ENCODE data around the gene SMG6.

The SMG6 gene

GRCh38 chr17:2303204-2304188 lies at the start of gene SMG6, which contains the start of gene SRR:
Gene SMG6 (minus strand): TSS chr17:2303785. CDS start chr17:2303720, 65 bp downstream.
Gene SRR (plus strand): TSS chr17:2303950. CDS start chr17:2315561, 11,611 bp downstream.
- DNase-seq (ENCODE audit: low spot score), result peak; percentile 88
- Mint-ChIP-seq H3K4me1 (ENCODE audit: low read depth) (peaks cover 32% of the 10 kb centered on the region), H3K27ac (peak within 1 kb of the TSS; percentile 85), H3K4me3 (peak within 1 kb of the TSS; percentile 93), H3K9me3 (no peaks in the 10 kb centered on the region), H3K36me3 (ENCODE audit: low read depth) (peaks cover 27% of the 10 kb centered on the region), H3K27me3 (ENCODE audit: low read depth) (no peaks in the 10 kb centered on the region)

GRCh38 chr17:2351269-2351668 lies 47.7 kb upstream of the SMG6 start:
- Mint-ChIP-seq H3K4me3 (no peak overlapping the region), H3K36me3 (ENCODE audit: low read depth) (no peaks in the 10 kb centered on the region), H3K9me3 (no peaks in the 10 kb centered on the region), H3K27me3 (ENCODE audit: low read depth) (no peaks in the 10 kb centered on the region), H3K4me1 (ENCODE audit: low read depth) (peaks cover 15% of the 10 kb centered on the region), H3K27ac (no peak overlapping the region)
- no peak for DNase-seq (ENCODE audit: low spot score)

GRCh38 chr17:2347805-2348685 lies 44.5 kb upstream of the SMG6 start:
- H3K27ac Mint-ChIP-seq, result no peak overlapping the region
- no peak for DNase-seq (ENCODE audit: low spot score)

GRCh38 chr17:2346475-2346874 lies 42.9 kb upstream of the SMG6 start:
- Mint-ChIP-seq H3K4me1 (ENCODE audit: low read depth) (no peaks in the 10 kb centered on the region), H3K9me3 (no peaks in the 10 kb centered on the region), H3K27me3 (ENCODE audit: low read depth) (no peaks in the 10 kb centered on the region), H3K4me3 (no peak overlapping the region), H3K27ac (no peak overlapping the region), H3K36me3 (ENCODE audit: low read depth) (peaks cover 9% of the 10 kb centered on the region)
- DNase-seq (ENCODE audit: low spot score), result no peak

More at GRCh38 chr17:2347805-2348685, 44.5 kb upstream of the SMG6 start:
- Mint-ChIP-seq H3K9me3 (no peaks in the 10 kb centered on the region), H3K4me3 (no peak overlapping the region), H3K27me3 (ENCODE audit: low read depth) (no peaks in the 10 kb centered on the region), H3K4me1 (ENCODE audit: low read depth) (peaks cover 2% of the 10 kb centered on the region), H3K36me3 (ENCODE audit: low read depth) (peaks cover 5% of the 10 kb centered on the region)

GRCh38 chr17:2344528-2344927 lies 40.9 kb upstream of the SMG6 start:
- H3K4me3 Mint-ChIP-seq, result no peak overlapping the region
- H3K9me3 Mint-ChIP-seq, result no peaks in the 10 kb centered on the region
- peaks cover 2% of the 10 kb centered on the region for H3K4me1 Mint-ChIP-seq (ENCODE audit: low read depth)
- H3K36me3 Mint-ChIP-seq (ENCODE audit: low read depth), result peaks cover 9% of the 10 kb centered on the region
- no peak overlapping the region for H3K27ac Mint-ChIP-seq
- no peak for DNase-seq (ENCODE audit: low spot score)
- no peaks in the 10 kb centered on the region for H3K27me3 Mint-ChIP-seq (ENCODE audit: low read depth)

GRCh38 chr17:2343421-2343820 lies 39.8 kb upstream of the SMG6 start:
- H3K36me3 Mint-ChIP-seq (ENCODE audit: low read depth), result peaks cover 9% of the 10 kb centered on the region
- H3K27me3 Mint-ChIP-seq (ENCODE audit: low read depth), result no peaks in the 10 kb centered on the region
- peaks cover 6% of the 10 kb centered on the region for H3K4me1 Mint-ChIP-seq (ENCODE audit: low read depth)
- H3K27ac Mint-ChIP-seq, result no peak overlapping the region
- H3K9me3 Mint-ChIP-seq, result no peaks in the 10 kb centered on the region
- no peak overlapping the region for H3K4me3 Mint-ChIP-seq
- DNase-seq (ENCODE audit: low spot score), result no peak

- no peak for DNase-seq (ENCODE audit: low spot score)
These were observed 34.7 kb upstream of the SMG6 start for GRCh38 chr17:2338315-2338657.

GRCh38 chr17:2337544-2338314 lies 34.1 kb upstream of the SMG6 start:
- H3K27me3 Mint-ChIP-seq (ENCODE audit: low read depth), result no peaks in the 10 kb centered on the region
- H3K36me3 Mint-ChIP-seq (ENCODE audit: low read depth), result peaks cover 7% of the 10 kb centered on the region
- H3K4me1 Mint-ChIP-seq (ENCODE audit: low read depth), result peaks cover 20% of the 10 kb centered on the region
- peak; percentile 60 for DNase-seq (ENCODE audit: low spot score)
- peak overlapping the region; percentile 71 for H3K27ac Mint-ChIP-seq
- H3K9me3 Mint-ChIP-seq, result no peaks in the 10 kb centered on the region
- peak overlapping the region; percentile 83 for H3K4me3 Mint-ChIP-seq

More at GRCh38 chr17:2338315-2338657, 34.7 kb upstream of the SMG6 start:
- Mint-ChIP-seq H3K9me3 (no peaks in the 10 kb centered on the region), H3K27ac (peak overlapping the region; percentile 71), H3K4me3 (peak overlapping the region; percentile 83), H3K27me3 (ENCODE audit: low read depth) (no peaks in the 10 kb centered on the region), H3K36me3 (ENCODE audit: low read depth) (peaks cover 7% of the 10 kb centered on the region), H3K4me1 (ENCODE audit: low read depth) (peaks cover 20% of the 10 kb centered on the region)

- peak; percentile 62 for DNase-seq (ENCODE audit: low spot score)
- no peaks in the 10 kb centered on the region for H3K27me3 Mint-ChIP-seq (ENCODE audit: low read depth)
- peaks cover 7% of the 10 kb centered on the region for H3K36me3 Mint-ChIP-seq (ENCODE audit: low read depth)
These were observed 33.4 kb upstream of the SMG6 start, which contains the start of gene SGSM2 for GRCh38 chr17:2336852-2337543. Gene SGSM2 (plus strand): TSS chr17:2337501. CDS start chr17:2337689, 188 bp downstream.

GRCh38 chr17:2336215-2336851 lies 32.7 kb upstream of the SMG6 start, which contains the start of gene TSR1:
Gene TSR1 (minus strand): TSS chr17:2336457. CDS start chr17:2336427, 30 bp downstream.
- Mint-ChIP-seq H3K27ac (peak within 1 kb of the TSS; percentile 92), H3K9me3 (no peaks in the 10 kb centered on the region), H3K4me3 (peak within 1 kb of the TSS; percentile 96), H3K27me3 (ENCODE audit: low read depth) (no peaks in the 10 kb centered on the region), H3K36me3 (ENCODE audit: low read depth) (peaks cover 2% of the 10 kb centered on the region), H3K4me1 (ENCODE audit: low read depth) (peaks cover 20% of the 10 kb centered on the region)
- peak; percentile 90 for DNase-seq (ENCODE audit: low spot score)

More at GRCh38 chr17:2336852-2337543, 33.4 kb upstream of the SMG6 start, which contains the start of gene SGSM2:
- Mint-ChIP-seq H3K9me3 (no peaks in the 10 kb centered on the region), H3K27ac (peak within 1 kb of the TSS; percentile 92), H3K4me1 (ENCODE audit: low read depth) (peaks cover 20% of the 10 kb centered on the region), H3K4me3 (peak within 1 kb of the TSS; percentile 96)

GRCh38 chr17:2335726-2336214 lies 32.2 kb upstream of the SMG6 start:
- DNase-seq (ENCODE audit: low spot score), result no peak
- Mint-ChIP-seq H3K4me3 (peak overlapping the region; percentile 96), H3K27me3 (ENCODE audit: low read depth) (no peaks in the 10 kb centered on the region), H3K27ac (peak overlapping the region; percentile 92), H3K9me3 (no peaks in the 10 kb centered on the region), H3K36me3 (ENCODE audit: low read depth) (peaks cover 2% of the 10 kb centered on the region), H3K4me1 (ENCODE audit: low read depth) (peaks cover 22% of the 10 kb centered on the region)

GRCh38 chr17:2331303-2331702 lies 27.7 kb upstream of the SMG6 start:
- H3K4me3 Mint-ChIP-seq, result no peak overlapping the region
- no peak for DNase-seq (ENCODE audit: low spot score)
- no peaks in the 10 kb centered on the region for H3K27me3 Mint-ChIP-seq (ENCODE audit: low read depth)
- no peak overlapping the region for H3K27ac Mint-ChIP-seq
- H3K4me1 Mint-ChIP-seq (ENCODE audit: low read depth), result peaks cover 20% of the 10 kb centered on the region
- no peaks in the 10 kb centered on the region for H3K9me3 Mint-ChIP-seq
- peaks cover 17% of the 10 kb centered on the region for H3K36me3 Mint-ChIP-seq (ENCODE audit: low read depth)
